ENCODE data around the gene FLNB.
"Not testable (repeated sequence)": the region's sequence is repeated elsewhere in the genome, so short reads cannot be mapped to it uniquely, and the experiment has no call there.

Gene FLNB

DNA sequence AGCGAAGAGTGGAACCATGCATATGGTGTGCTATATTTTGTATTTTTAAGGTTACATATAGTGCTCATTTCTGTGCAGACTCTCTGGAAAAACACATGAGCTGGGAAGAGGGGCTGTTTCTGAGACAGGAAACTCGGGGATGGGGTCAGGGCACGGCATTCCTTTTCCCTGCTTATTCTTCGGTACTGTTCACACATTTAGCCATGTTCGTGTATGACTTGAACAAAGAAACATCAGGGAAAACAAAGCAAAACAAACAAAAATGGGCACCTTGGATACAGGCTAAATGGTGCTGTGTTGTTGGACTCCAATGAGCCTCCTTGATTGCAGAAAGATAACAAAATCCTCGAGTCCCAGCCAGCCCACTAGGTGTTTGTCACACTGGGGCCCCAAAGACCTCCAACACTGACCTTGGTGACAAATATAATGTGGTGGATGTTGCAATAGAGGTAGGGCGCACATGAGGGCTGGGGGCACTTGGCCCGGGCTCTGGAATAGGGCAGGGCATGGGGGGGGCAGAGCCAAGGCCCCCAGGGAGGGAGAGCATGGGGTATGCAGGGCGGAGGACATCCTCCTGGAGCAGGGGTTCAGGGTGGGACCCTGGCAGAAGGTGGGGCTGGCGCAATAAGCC lies 183.3 kb downstream of the FLNB start:
- DNase-seq = no peak

DNA sequence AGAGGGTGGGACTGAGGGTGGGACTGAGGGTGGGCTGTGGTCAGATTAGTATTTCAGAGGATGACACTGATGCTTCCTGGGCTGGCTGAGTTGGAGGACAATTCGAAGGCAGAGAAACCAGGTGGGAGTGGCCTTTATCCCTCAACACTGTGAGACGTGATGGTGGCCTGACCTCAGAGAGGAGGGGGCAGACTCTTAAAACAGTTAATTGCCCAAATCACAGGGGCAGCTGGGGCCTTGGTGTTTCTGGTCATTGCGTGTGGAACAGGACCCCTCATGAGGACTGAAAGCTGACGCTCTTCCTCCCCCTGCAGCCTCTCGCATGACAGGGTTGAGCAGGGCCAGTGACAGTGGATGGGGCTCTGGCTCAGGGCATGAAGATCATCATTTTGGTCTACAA lies 183.8 kb downstream of the FLNB start:
- no peak for DNase-seq

DNA sequence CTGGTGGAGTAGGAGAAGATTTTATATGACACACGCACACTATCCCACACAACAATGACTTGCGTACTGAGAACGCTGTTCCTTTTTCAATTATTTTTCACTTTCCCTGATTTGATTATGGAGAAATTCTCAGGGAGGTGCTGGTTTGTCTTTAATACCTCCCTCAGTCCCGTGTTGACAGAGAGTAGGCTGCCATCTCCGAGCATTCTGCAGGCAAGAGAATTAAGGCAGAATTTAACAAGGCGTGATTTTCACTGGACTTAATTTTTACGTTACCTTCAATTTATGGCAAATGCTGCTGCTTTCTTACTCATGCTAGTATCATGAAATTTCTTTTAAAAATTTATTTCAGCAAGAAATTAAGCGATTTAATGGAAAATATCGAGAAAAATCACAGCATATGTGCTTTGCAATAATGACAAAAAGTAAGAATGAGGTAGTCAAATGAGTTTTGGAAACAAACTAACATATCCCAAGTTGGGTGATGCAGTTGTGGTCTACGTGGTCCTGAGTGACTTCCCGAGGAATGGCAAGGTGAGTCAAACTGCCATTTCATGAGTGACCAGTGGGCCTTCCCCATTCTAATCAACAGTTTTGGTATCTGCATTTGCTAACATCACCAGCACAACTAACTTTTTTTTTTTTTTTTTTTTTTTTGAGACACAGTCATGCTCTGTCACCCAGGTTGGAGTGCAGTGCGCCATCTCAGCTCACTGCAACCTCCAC lies 185.6 kb downstream of the FLNB start:
- DNase-seq = no peak

DNA sequence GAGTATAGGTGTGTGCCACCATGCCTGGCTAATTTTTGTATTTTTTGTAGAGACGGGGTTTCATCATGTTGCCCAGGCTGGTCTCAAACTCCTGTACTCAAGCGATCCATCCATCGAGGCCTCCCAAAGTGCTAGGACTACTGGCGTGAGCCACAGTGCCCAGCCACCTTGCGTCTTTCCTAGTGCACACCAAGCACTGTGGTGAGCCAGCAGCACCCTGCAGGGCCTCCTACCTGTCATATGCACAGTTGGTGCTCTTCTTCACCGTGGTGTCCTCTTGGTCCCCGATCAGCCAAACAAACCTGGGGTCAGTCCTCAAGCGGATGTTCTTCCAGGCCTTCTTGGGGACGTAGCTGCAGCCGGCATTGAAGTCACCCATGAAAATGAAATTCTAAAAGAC lies 189.4 kb downstream of the FLNB start:
- no peak for DNase-seq

DNA sequence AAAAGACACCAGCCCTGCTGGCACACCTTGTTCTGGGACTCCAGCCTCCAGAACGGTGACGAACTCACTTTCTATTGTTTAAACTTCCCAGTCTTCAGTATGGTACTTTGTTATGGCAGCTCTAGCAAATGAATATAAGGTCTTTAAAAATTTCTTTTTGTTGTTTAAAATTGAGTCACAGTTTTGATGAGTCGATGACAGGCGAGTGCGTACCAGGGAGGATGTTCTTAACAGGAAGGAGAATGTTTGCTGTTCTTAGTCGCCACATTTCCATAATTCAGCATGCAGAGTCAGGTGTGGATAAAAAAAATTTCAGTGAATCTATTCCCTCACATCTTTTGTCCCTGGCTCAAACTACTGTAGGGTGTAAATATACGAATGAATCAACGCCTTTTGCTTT lies 190.1 kb downstream of the FLNB start:
- no peak for DNase-seq

DNA sequence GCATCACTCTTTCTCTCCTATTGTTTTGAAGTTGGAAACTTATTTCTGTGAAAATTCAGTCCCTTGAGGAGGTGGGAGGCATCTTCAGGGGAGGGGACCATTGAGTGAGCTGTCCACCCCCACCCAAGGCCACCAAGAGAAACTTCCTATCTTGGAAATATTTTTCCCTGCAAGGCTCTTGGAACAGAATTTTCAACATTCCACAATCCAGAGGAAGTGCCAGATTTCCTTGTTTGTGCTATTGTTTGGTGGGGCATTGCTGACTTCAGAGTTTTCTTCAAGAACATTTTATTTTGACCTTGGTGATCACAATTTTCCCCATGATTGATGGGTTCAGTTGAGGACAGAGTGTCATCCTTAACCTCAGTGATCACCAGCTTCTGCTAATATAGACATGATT lies 190.6 kb downstream of the FLNB start:
- no peak for DNase-seq

DNA sequence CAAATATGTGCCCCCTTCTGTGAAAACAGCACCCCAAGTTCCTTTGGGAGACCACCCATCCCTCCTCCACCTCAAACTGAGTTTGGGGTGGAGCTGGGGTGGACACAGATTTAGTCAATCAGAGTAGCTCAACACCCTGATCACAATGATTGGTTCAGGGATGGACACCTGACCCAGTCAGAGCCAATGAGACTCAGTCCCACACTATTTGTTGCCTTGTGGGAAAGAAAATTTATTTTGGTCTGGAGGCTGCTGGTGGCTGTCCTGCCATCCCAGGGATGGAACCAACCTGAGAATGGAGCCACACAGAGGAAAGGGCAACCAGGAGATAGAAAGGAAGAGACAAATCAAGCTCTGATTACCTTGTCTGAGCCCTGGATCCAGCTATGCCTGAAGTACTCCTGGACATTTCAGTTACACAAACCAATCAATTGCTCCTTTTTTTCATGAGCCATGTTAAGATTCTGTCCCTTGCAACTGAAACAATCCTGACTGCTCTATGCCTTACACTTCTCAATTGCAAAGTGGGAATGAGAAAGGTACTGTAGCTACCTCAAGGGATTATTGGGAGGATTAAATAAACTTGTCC lies 192.0 kb downstream of the FLNB start:
- no peak for DNase-seq

DNA sequence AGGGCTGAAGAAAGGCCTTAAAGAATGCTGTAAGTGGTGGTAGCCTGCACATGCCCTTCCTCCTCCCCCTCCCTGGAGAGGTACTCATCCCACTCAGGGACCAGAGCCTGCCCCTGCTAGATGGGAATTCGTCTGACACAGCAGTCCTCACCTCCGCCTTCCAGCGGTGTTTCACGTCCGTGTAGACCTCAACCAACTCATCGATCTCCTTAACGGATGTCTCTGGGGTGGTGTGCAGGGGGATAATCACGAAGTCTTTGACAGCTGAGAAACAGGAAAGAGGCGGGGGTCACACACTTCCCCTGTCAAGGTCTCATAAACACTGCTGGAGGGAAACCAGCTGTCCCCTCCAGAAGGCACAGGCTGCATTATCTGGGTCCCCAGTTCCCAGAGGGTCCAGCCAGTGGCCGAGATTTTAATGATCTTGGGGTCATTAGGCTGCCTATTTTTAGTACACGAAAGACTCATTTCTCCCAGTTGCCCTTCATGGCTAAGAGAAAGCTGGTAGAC lies 192.7 kb downstream of the FLNB start:
- DNase-seq = no peak

DNA sequence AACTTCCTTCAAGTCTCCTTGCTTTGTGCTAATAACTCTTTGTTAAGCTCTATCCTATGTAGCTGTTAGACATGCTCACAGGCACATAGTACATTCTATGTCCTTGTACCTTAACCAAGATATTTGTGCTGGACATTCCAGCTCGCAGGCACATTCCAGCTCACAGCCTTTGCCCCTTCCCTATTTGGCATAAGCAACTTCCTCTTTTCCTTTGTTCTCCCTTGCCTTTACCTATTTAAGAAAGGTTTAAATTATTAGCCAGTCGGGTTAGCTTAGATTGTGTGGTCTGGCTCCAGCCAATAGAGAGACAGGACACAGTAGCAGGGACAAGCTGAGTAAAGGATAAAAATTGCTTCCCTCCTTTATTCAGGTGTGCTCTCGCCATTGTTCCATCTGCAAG lies 193.2 kb downstream of the FLNB start:
- not testable (repeated sequence) for DNase-seq

DNA sequence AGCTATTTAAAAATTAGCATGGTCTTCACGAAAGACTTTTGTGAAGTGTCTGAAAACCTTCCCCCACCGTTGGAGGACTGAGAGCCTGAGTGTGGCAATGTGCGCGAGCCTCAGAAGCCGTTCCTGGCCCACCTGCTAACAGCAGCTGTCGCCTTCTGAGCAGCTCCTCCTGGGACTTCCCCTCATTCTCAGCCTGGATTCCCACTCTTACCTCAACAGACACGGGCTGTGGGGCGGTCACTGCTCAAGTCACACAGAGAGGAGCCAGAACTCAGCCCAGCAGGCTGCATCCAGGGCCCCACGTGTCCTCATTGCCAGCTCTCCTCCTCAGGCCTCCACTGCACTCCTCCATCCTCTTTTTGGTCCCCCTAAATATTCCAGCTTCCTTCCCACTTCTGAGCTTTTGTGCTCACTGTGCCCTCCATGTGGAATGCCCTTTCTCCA lies 194.7 kb downstream of the FLNB start:
- no peak for DNase-seq

DNA sequence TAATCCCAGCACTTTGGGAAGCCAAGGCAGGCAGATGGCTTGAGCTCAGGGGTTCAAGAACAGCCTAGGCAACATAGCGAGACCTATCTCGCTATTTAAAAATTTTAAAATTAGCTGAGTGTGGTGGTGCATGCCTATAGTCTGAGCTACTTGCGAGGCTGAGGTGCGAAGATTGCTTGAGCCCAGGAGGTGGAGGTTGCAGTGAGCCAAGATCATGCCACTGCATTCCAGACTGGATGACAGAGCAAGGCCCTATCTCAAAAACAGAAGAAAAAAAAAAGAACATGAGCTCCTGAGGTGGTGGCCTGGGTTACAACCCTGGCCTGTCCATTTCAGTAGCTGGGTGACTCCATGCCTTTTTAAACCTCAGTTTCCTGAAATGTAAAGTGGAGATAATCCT lies 195.3 kb downstream of the FLNB start:
- no peak for DNase-seq

DNA sequence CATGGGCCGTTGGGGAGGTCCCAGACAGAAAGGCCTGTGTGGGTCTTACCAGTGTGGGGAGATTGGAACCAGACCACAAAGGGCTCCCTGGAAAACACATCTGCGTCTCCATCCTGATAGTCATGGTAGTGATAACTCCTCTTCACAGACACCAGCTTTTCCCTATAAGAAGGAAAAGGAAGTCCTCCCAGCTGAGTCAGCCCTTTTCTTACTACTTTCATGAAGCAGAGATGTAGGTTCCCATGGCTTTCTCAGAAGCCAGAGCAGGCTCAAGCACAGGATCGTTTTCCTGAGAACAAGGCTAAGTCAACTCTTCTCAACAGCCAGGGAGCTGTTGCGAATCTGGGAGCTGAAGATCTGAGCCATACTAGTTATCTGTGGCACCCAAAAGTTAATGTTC lies 196.5 kb downstream of the FLNB start:
- no peak for DNase-seq

DNA sequence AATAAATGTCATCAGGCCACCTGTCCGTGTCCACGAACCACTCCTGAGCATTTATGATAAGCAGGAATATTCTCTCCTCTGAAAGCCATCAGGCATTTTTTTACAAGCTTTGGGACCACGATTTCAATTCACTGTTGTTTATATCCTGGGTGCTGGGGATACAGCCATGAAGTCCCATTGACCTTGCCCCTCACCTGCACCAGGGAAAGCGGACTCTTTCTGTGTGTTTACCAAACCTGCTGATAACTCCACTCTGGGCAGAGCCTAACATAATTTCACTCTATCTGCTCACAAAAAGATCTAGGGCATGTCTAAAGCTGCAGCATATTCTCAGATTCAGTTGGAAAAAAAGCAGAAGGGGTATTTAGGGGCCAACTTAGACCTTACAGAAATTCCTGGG lies 197.8 kb downstream of the FLNB start:
- DNase-seq = no peak

DNA sequence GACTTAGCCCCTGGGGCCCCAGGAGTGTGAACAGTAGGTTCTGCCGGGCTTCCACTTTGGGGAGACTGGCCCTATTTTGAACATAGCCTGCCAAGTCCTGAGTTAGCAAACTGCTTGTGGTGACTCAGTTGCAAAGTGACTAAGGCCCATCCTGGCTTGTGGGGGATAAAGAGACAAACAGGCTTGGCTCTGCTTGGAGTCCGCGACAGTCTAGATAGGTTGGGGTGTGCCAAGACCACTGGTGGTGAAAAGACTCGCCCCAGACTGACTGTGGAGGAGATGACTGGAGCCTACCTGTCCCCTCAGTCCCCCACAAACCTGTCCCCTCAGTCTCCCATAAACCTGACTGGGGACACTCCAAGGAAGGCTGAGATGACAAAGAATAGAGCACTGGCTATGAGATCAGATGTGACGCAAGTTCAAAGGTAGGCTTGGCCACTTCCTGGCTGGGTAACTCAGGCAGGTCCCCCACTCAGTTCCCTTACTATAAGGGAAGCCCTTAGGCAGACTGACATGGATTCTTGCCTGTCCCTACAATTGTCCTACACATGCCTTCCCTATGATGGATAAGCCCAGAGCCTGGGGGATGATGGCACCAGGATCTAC lies 198.3 kb downstream of the FLNB start:
- no peak for DNase-seq

DNA sequence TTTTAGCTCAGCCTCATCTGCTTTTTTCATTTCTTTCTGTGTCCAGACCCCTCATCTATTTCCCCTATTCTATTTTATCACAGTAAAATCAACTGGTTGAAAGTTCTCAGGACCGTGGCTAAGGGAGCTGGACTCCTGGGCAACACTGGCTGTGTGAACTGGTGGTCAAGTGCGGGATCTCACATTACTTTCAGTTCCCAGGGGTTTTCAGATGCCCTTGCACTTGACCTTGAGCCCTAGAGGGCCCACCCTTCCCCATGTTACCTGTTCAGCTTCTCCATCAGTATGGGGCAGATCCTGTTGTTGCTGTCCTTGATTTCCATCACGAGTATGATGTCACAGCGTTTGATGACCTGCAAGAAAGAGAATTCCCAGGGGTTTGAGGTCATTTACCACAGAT lies 199.7 kb downstream of the FLNB start:
- no peak for DNase-seq

DNA sequence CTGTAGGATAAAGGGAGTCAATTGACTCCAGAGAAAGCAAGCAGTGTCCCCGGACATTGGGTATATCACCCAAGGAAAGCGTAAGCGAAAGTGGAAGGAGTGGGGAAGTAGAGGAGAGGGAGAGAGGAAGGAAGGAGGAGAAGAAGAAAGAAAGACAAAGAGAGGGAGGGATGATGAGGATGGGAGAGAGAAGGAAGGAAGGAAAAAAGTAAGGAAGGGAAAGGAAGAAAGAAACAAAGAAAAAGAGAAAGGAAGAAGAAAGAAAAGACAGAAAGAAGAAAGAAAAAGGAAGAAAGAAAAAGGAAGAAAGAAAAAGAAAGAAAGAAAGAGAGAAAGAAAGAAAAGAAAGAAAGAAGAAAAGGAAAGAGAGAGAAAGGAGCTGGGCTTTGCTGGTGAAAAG lies 201.7 kb downstream of the FLNB start:
- DNase-seq = no peak

DNA sequence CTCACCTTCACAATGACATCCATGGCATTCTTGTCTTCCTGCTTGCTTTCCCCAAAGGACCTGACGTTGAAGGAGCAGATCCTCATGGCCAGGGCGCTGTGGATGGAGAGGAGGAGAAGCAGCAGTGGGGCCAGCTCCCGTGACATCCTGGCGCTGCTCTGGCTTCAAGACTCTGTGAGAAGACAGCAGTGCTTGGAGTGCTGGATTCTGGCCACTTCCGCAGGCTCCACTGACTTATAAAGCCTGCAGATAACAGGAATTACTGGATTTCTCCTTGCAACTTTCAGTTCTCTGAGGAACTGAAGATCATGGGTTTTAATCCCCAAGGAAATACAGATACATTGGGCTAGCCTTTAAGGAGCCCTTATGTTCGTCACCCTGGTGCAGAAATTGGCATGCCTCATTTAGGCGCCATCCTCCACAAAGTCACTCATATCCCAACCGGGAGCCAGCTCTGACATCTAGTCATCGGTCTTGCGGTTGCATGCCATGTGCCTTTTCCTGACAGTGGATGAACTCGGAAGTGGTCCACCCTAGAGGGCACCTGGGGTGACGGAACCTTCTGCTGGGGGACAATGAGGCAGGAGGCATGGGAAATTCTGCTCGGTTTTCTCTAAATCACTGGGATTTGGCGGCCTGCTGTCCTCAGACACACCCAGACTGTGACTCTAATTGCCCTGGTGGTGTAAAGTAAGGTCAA lies 202.7 kb downstream of the FLNB start, which contains the start of gene DNASE1L3:
Gene DNASE1L3 (minus strand): TSS at position 212 of the 700 bp plus-strand sequence. CDS start 66 bp downstream, at position 146.
- no peak for DNase-seq

DNA sequence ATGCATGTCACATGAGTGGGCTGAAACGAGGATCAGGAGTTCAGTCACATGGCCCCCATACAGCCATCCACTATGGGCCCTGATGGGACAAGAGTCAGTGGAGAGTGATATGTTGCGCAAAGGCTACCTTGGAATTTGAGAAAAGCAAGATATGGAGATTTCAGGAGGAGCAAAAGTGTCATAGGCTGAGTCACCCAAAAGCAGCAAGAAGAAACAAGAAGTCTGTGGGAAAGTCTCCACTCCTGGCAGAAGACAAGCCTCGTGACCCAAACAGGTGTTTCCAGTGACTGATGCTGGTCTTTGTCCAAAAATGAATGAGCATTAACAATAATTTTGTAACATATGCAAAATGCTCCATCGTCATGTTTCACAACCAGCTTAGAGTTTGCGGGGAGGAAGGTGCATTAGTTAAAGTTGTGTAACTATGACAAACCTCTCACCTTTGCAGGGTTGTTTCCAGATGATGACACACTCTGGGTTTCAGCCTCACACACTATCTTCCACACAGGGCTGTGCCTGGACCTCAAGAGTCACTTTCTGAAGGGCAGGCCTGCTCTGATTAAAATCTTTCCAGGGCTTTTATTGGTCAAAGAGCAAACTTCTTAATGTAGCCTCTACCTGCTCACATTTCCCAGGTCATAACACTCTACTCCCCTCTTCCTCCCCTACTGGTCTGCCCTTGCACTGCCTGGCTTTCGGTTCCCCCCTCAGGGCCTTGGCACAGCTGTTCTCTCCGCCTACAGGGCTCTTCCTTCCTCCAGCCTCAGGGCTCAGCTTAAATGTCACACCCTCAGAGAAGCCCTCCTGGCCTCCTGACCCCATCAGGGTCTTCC lies 206.5 kb downstream of the FLNB start:
- no peak for DNase-seq

DNA sequence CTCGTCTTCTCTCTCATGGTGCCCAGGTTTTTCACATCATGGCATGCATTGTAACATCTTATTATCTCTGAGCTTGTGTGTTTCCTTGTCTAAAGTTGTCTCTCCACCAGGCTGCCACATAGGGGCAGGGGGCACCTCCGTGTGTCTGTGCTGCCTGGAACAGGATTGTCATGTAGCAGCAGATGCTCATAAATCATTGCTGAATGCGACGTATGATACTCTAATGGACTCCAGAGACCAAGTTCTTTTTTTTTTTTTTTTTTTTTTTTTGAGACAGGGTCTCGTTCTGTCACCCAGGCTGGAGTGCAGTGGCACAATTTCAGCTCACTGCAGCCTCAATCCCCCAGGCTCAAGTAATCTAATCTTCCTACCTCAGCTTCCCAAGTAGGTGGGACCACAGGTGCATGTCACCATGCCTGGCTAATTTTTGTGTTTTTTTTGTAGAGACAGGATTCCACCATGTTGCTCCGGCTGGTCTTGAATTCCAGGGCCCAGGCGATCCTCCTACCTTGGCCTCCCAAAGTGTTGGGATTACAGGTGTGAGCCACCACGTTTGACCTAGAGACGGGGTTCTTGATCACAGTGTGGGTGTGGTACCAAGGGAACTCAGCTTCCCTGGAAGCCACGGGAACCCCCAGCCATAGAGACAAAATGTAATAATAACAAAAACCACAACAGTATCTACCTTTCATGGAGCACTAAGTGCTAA lies 207.2 kb downstream of the FLNB start:
- DNase-seq = no peak

DNA sequence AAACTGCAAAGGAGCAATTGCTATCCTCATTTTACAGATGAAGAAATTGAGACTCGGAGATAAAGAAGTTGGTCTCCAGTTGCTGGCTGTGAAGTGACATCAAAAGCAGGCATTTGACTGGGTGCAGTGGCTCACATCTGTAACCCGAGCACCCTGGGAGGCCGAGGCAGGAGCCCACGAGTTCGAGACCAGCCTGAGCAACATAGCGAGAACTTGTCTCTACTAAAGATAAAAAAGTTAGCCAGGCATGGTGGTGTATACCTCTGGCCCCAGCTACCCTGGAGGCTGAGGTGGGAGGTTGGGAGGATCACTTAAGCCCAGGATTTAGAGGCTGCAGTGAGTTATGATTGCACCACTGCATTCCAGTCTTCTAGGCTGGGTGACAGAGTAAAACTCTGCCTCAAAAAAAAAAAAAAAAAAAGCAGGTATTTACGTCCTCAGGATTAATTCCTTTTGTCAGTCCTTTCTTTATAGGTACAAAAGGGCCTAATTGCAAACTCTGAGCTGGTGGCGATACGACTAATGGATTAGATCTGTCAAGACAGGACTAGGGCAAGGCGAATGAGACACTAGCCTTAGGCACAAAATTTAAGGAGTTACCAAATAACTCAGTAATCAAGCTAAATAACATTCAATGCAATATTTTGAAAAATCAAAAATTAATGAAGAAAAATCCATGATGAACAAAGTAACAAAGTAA lies 208.4 kb downstream of the FLNB start:
- no peak for DNase-seq
